HG02884 (cell line): Measurements from ENCODE around the gene TGFB3.

Source experiments
- ATAC-seq: cut with Tn5 transposase; IDR thresholded peaks from one replicate; pipeline ENCODE4 v1.9.1; 2021; ENCODE audit warnings: mild to moderate bottlenecking, moderate library complexity; ENCODE audit not compliant: unreplicated experiment

The TGFB3 gene

GRCh38 chr14:75987201-75987970 lies 5.6 kb upstream of the TGFB3 start:
- ATAC-seq, result no peak

GRCh38 chr14:75986439-75986765 lies 4.6 kb upstream of the TGFB3 start:
- no peak for ATAC-seq

GRCh38 chr14:75985618-75986438 lies 4.0 kb upstream of the TGFB3 start, which contains the start of gene IFT43:
Gene IFT43, plus strand, starts transcription at chr14:75985763. Its CDS starts 24 bp downstream, at chr14:75985787.
- ATAC-seq, result peak; percentile 62

GRCh38 chr14:75984674-75985073 lies 2.9 kb upstream of the TGFB3 start:
- ATAC-seq, result no peak

- no peak for ATAC-seq
These were observed 1.2 kb upstream of the TGFB3 start for GRCh38 chr14:75983019-75983358.

- ATAC-seq, result peak; percentile 40
These were observed 647 bp upstream of the TGFB3 start for GRCh38 chr14:75982266-75983018.

GRCh38 chr14:75980856-75981255 lies 939 bp downstream of the TGFB3 start:
- ATAC-seq, result no peak

- ATAC-seq, result no peak
These were observed 1.9 kb downstream of the TGFB3 start for GRCh38 chr14:75979648-75980565.

GRCh38 chr14:75979071-75979571 lies 2.7 kb downstream of the TGFB3 start:
- no peak for ATAC-seq

GRCh38 chr14:75978249-75978731 lies 3.5 kb downstream of the TGFB3 start:
- no peak for ATAC-seq

GRCh38 chr14:75977582-75977943 lies 4.2 kb downstream of the TGFB3 start:
- ATAC-seq, result no peak

GRCh38 chr14:75976826-75977581 lies 4.8 kb downstream of the TGFB3 start:
- no peak for ATAC-seq

- ATAC-seq, result no peak
These were observed 8.9 kb downstream of the TGFB3 start for GRCh38 chr14:75972801-75973421.

- ATAC-seq, result no peak
These were observed 10.3 kb downstream of the TGFB3 start for GRCh38 chr14:75971509-75971908.

GRCh38 chr14:75970989-75971388 lies 10.8 kb downstream of the TGFB3 start:
- no peak for ATAC-seq

- ATAC-seq, result no peak
These were observed 11.9 kb downstream of the TGFB3 start for GRCh38 chr14:75969891-75970290.

GRCh38 chr14:75969126-75969525 lies 12.7 kb downstream of the TGFB3 start:
- ATAC-seq, result no peak

- ATAC-seq, result no peak
These were observed 13.3 kb downstream of the TGFB3 start for GRCh38 chr14:75968456-75968855.

GRCh38 chr14:75967866-75968265 lies 13.9 kb downstream of the TGFB3 start:
- no peak for ATAC-seq
